ENCODE measurements around the gene TM4SF1. TPM values are rescaled to one million over a fixed set of nuclear protein-coding genes. Genes with fewer than 3 reads are reported as not detected.
"Not testable (repeated sequence)": the region's sequence is repeated elsewhere in the genome, so short reads cannot be mapped to it uniquely, and the experiment has no call there.

The TM4SF1 gene
- polyA plus RNA-seq, 3 donors, result 73.9 to 379 (median 131) TPM

DNA sequence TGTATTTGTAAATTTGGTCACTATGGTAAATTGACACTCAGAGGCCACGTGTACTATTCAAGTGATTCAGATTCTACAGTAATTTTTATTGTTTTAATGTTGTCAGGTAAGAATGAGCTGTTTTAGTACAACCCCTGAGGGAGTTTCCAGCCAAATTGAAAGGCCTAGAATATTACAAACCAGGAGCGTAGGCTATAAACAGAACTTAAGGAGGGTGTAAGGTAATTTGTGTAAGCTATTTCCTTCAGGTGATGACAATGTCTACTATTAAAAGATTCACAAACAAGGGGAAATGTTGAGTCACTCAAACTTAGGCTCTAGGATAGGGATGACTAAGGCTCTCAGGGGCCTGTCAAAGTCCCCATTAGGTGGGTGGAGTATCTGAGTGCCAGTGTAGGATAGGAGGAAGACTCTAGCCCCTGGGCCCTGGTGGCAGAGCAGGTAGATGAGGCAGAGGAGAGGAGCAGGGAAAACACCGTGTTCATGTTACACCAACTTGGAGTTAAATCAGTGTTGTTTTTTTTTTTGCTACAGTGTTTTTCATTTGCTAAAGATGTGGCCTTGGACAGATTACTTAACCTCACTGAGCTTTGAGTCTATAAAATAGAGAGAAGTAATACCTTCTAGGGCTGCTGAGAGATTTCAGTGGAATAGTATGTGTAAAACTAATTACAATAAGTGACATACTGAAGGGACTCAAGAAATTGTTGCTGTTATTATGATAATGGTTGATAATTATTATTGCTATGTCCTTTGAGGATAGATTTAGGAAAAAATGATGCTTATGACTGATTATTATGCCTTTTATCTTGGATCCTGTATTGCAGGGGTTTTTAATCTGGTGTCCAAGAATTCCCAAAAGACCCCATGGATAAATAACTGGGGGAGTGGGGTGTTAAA lies 10.3 kb downstream of the TM4SF1 start:
- WGBS, 3 donors, result 67 to 74% (median 71%) methylated on average over 3 of the region's 3 CpGs
- H3K27ac ChIP-seq (ENCODE audit: low read depth, low read length), result no peak overlapping the region

GRCh38 chr3:149366031-149366430 lies 11.4 kb downstream of the TM4SF1 start:
- WGBS, 3 donors, result 91 to 98% (median 94%) methylated on average over 2 of the region's 2 CpGs
- no peak overlapping the region for H3K27ac ChIP-seq (ENCODE audit: low read depth, low read length)

- WGBS, 3 donors, result 85 to 92% (median 89%) methylated on average over 2 of the region's 2 CpGs
- H3K27ac ChIP-seq (ENCODE audit: low read depth, low read length), result no peak overlapping the region
Measured at GRCh38 chr3:149364624-149365023, 12.8 kb downstream of the TM4SF1 start.

DNA sequence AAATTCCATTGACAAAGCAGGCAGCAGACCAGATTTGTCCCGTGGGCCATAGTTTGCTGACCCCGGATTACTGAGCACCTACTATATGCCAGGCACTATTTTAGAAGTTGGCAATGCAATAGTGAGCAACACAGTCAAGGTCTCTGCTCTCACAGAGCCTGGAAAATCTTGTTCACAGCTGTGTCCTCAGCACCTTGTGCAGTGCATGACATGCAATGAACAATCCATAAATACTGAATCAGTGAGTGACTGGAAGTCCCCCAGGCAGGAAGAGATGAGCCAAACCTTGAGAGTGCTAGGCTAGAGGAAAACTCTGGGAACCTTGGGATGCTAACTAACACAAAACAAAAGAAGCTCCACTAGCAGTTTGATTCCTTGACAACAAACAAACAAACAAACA lies 14.4 kb downstream of the TM4SF1 start:
- H3K27ac ChIP-seq (ENCODE audit: low read depth, low read length), result no peak overlapping the region
- WGBS, 3 donors, result 54 to 74% (median 71%) methylated on average over 2 of the region's 2 CpGs

DNA sequence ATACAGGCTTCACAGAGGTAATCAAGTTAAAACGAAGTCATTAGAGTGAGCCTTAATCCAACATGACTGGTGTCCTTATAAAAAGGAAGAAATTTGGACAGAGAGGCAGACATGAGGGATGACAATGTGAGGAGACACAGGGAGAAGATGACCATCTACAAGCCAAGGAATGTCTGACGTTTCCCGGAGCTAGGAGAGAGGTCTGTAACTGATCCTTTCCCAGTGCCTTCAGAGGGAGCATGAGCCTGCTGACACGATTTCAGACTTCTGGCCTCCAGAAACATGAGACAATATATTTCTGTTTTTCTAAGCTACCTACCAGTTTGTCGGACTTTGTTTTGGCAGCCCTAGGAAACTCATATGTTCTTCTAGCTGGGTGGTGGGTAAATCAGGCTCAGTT lies 15.1 kb downstream of the TM4SF1 start:
- WGBS, 3 donors, result 78 to 88% (median 86%) methylated on average over 5 of the region's 5 CpGs
- no peak overlapping the region for H3K27ac ChIP-seq (ENCODE audit: low read depth, low read length)

- H3K27ac ChIP-seq (ENCODE audit: low read depth, low read length), result no peak overlapping the region
- 57 to 91% (median 80%) methylated on average over 4 of the region's 4 CpGs for WGBS, 3 donors
Measured at GRCh38 chr3:149356630-149357029, 20.8 kb downstream of the TM4SF1 start.

DNA sequence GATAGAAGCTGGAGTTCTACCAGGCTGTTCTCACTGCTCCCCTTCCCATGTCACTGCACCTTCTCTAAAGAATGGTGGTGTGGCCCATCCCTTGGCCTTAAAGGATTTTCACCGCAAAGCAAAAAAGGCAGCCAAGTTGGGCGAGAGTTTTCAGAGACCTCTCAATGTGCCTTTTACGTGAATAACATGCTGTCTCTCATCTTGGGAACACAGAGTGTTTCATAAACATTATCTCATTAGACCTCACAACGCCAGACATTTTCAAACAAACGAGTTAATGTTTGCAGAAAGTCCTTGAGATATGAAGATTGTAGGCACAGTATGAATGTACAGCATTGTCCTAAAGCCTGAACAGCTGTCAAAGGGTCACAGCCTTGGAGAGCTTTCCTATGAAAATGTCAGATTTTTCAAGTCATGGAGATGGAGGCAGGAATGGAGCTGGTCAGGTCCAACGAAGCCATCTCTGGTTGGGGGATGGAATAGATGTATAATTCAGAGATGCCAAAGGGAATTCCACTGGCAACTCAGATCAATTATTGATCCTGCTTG lies 21.3 kb downstream of the TM4SF1 start:
- 25 to 88% (median 79%) methylated on average over 6 of the region's 6 CpGs for WGBS, 3 donors
- H3K27ac ChIP-seq (ENCODE audit: low read depth, low read length), result no peak overlapping the region

- WGBS, 3 donors, result 46 to 86% (median 71%) methylated on average over 1 of the region's 1 CpG
- H3K27ac ChIP-seq (ENCODE audit: low read depth, low read length), result no peak overlapping the region
Measured at GRCh38 chr3:149353581-149354184, 23.8 kb downstream of the TM4SF1 start.

GRCh38 chr3:149352556-149352955 lies 24.9 kb downstream of the TM4SF1 start:
- H3K27ac ChIP-seq (ENCODE audit: low read depth, low read length), result no peak overlapping the region
- 47 to 49% (median 47%) methylated on average over 7 of the region's 7 CpGs for WGBS, 3 donors

GRCh38 chr3:149343951-149344350 lies 33.5 kb downstream of the TM4SF1 start:
- WGBS, 3 donors, result 92 to 96% (median 93%) methylated on average over 4 of the region's 4 CpGs

DNA sequence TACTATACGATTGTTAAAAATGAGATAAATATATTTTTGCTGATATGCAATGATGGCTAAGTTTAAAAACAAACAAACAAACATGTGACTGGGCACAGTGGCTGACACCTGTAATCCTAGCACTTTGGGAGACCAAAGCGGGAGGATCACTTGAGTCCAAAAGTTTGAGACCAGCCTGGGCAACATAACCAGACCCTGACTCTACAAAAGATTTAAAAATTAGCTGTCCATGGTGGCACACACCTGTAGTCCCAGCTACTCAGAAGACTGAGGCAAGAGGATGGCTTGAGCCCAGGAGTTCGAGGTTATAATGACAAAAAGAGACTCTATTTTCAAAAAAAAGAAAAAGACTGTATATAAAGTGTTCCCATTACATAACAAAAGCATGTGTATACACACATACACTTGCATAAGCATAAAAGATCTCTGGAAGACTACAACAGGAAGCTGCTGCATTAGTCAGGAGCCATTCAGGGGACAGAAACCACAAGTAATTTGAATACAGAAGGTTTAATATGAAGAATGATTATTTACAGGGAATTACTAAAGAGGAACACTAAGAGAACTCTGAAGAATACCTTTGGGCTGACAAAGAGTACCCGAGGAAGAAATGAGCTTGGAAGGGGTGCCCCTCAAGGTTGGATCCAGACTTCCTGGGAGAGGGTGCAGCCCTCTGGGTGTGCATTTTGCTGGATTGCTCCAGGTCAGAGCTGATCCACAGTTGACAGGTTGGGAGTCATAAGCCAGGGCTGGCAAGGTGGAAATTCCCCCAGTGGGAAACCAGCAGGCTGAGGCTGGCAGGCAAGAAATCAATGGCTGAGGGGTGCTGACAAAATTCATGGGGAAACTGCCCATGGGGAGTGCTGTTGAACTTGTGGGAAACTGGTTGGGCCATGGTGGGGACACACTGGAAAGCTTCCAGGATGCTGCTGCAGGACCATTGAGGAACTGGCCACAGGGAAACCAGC lies 34.8 kb downstream of the TM4SF1 start:
- no peak overlapping the region for H3K27ac ChIP-seq (ENCODE audit: low read depth, low read length)
- WGBS, 3 donors, result 73 to 82% (median 74%) methylated on average over 4 of the region's 4 CpGs

More at GRCh38 chr3:149343951-149344350, 33.5 kb downstream of the TM4SF1 start:
- no peak overlapping the region for H3K27ac ChIP-seq (ENCODE audit: low read depth, low read length)

GRCh38 chr3:149340310-149340933 lies 37.0 kb downstream of the TM4SF1 start:
- H3K27ac ChIP-seq (ENCODE audit: low read depth, low read length), result peak overlapping the region; percentile 38
- 10 to 17% (median 14%) methylated on average over 1 of the region's 1 CpG for whole genome bisulfite sequencing, 3 donors

DNA sequence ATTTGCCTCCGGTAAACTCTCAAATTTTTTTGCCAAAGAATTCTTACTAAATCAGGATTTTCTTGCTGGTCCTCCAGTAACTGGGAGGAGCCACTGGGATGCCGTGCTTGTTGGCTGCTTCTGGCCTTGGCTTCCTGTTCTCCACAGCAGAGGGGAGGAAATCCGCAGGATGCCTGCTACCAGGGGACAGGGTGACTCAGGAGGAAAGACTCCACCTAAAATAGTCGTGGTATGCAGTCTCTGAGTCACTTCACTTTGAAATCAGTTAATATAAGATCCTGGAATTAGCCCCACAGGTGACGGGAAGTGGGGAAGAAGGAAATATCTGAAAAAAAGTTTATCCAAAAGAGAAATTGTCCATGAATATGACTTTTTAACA lies 37.5 kb downstream of the TM4SF1 start:
- H3K27ac ChIP-seq (ENCODE audit: low read depth, low read length), result no peak overlapping the region
- WGBS, 3 donors, result 3 to 9% (median 4%) methylated on average over 5 of the region's 5 CpGs

GRCh38 chr3:149337486-149337885 lies 40.0 kb downstream of the TM4SF1 start:
- 58 to 100% (median 73%) methylated on average over 1 of the region's 1 CpG for WGBS, 3 donors
- not testable (repeated sequence) for H3K27ac ChIP-seq (ENCODE audit: low read depth, low read length)

DNA sequence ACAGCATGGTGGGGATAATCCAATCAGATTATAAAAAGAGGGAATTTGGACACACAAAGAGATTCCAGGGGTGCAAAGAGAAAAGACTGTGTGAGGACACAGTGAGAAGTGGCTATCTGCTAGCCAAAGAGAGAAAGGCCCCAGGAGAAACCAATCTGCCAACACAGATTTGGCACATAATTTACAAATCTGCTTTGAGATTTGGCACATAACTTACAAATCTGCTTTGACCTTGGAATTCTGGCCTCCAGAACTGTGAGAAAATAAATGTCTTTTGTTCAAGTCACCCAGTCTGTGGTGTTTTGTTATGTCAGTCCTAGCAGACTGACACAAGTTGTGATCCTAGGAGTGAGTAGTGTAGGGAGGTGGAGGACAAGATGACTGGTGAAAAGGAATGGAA lies 40.5 kb downstream of the TM4SF1 start:
- no peak overlapping the region for H3K27ac ChIP-seq (ENCODE audit: low read depth, low read length)

- 66 to 73% (median 68%) methylated on average over 11 of the region's 11 CpGs for WGBS, 3 donors
- no peak within 1 kb of the TSS for H3K27ac ChIP-seq (ENCODE audit: low read depth, low read length)
Measured at GRCh38 chr3:149333176-149333859, 44.1 kb downstream of the TM4SF1 start, which contains the start of gene TM4SF18. Gene TM4SF18 (minus strand): TSS chr3:149333636. CDS start chr3:149333382, 254 bp downstream.

- H3K27ac ChIP-seq (ENCODE audit: low read depth, low read length), result no peak overlapping the region
Measured at GRCh38 chr3:149332771-149333170, 44.7 kb downstream of the TM4SF1 start.

Measured in adipose tissue (tissue), 3 donors.